ENCODE measurements around the gene PTPRN. TPM values are rescaled to one million over a fixed set of nuclear protein-coding genes. Genes with fewer than 3 reads are reported as not detected.

PTPRN gene
- total RNA-seq, 1 donor from 2014 or later, result not detected

- peaks cover 26 to 36% (median 27%) of the 10 kb centered on the region in 3 donors for H3K27me3 ChIP-seq (ENCODE audit: control insufficient read depth in 3 of 3, insufficient read depth in 3 of 3, low read length in 3 of 3)
- H3K9me3 ChIP-seq (ENCODE audit: control insufficient read depth in 3 of 3, low read length in 3 of 3), result no peaks in the 10 kb centered on the region
- no peaks in the 10 kb centered on the region for H3K4me1 ChIP-seq (ENCODE audit: control insufficient read depth in 3 of 3, insufficient read depth in 3 of 3, low read length in 3 of 3)
- no peak overlapping the region for H3K4me3 ChIP-seq (ENCODE audit: low read length in 3 of 3)
- H3K36me3 ChIP-seq (ENCODE audit: control insufficient read depth in 3 of 3, insufficient read depth in 3 of 3, low read length in 3 of 3), result no peaks in the 10 kb centered on the region
- no peak overlapping the region for H3K27ac ChIP-seq (ENCODE audit: low read depth, low read length)
- H3K9ac ChIP-seq (ENCODE audit: low read depth in 1 of 3, low read length in 3 of 3), result no peak overlapping the region
Measured at GRCh38 chr2:219335373-219335786, 26.2 kb upstream of the PTPRN start.

- Histone ChIP-seq H3K36me3 (ENCODE audit: control insufficient read depth in 3 of 3, insufficient read depth in 3 of 3, low read length in 3 of 3) (no peaks in the 10 kb centered on the region), H3K27me3 (ENCODE audit: control insufficient read depth in 3 of 3, insufficient read depth in 3 of 3, low read length in 3 of 3) (peaks cover 27 to 40% (median 36%) of the 10 kb centered on the region in 3 donors), H3K9me3 (ENCODE audit: control insufficient read depth in 3 of 3, low read length in 3 of 3) (no peaks in the 10 kb centered on the region), H3K4me3 (ENCODE audit: low read length in 3 of 3) (no peak overlapping the region), H3K27ac (ENCODE audit: low read depth, low read length) (no peak overlapping the region), H3K4me1 (ENCODE audit: control insufficient read depth in 3 of 3, insufficient read depth in 3 of 3, low read length in 3 of 3) (no peaks in the 10 kb centered on the region), H3K9ac (ENCODE audit: low read depth in 1 of 3, low read length in 3 of 3) (no peak overlapping the region)
Measured at GRCh38 chr2:219334076-219334475, 24.9 kb upstream of the PTPRN start.

GRCh38 chr2:219332542-219332941 lies 23.3 kb upstream of the PTPRN start, which contains the start of gene RESP18:
TSS of gene RESP18 (minus strand) at chr2:219332744.
- Histone ChIP-seq H3K27ac (ENCODE audit: low read depth, low read length) (no peak within 1 kb of the TSS), H3K27me3 (ENCODE audit: control insufficient read depth in 3 of 3, insufficient read depth in 3 of 3, low read length in 3 of 3) (peaks cover 34 to 46% (median 39%) of the 10 kb centered on the region in 3 donors), H3K9ac (ENCODE audit: low read depth in 1 of 3, low read length in 3 of 3) (no peak within 1 kb of the TSS), H3K9me3 (ENCODE audit: control insufficient read depth in 3 of 3, low read length in 3 of 3) (no peaks in the 10 kb centered on the region), H3K36me3 (ENCODE audit: control insufficient read depth in 3 of 3, insufficient read depth in 3 of 3, low read length in 3 of 3) (no peaks in the 10 kb centered on the region), H3K4me1 (ENCODE audit: control insufficient read depth in 3 of 3, insufficient read depth in 3 of 3, low read length in 3 of 3) (no peaks in the 10 kb centered on the region), H3K4me3 (ENCODE audit: low read length in 3 of 3) (no peak within 1 kb of the TSS)

- Histone ChIP-seq H3K9ac (ENCODE audit: low read depth in 1 of 3, low read length in 3 of 3) (no peak overlapping the region), H3K27me3 (ENCODE audit: control insufficient read depth in 3 of 3, insufficient read depth in 3 of 3, low read length in 3 of 3) (peaks cover 34 to 47% (median 39%) of the 10 kb centered on the region in 3 donors), H3K4me1 (ENCODE audit: control insufficient read depth in 3 of 3, insufficient read depth in 3 of 3, low read length in 3 of 3) (no peaks in the 10 kb centered on the region), H3K36me3 (ENCODE audit: control insufficient read depth in 3 of 3, insufficient read depth in 3 of 3, low read length in 3 of 3) (no peaks in the 10 kb centered on the region), H3K27ac (ENCODE audit: low read depth, low read length) (no peak overlapping the region), H3K4me3 (ENCODE audit: low read length in 3 of 3) (no peak overlapping the region), H3K9me3 (ENCODE audit: control insufficient read depth in 3 of 3, low read length in 3 of 3) (no peaks in the 10 kb centered on the region)
Measured at GRCh38 chr2:219331560-219332213, 22.5 kb upstream of the PTPRN start.

GRCh38 chr2:219327719-219328118 lies 18.5 kb upstream of the PTPRN start:
- Histone ChIP-seq H3K36me3 (ENCODE audit: control insufficient read depth in 3 of 3, insufficient read depth in 3 of 3, low read length in 3 of 3) (no peaks in the 10 kb centered on the region), H3K27me3 (ENCODE audit: control insufficient read depth in 3 of 3, insufficient read depth in 3 of 3, low read length in 3 of 3) (peaks cover 32 to 43% (median 38%) of the 10 kb centered on the region in 3 donors), H3K4me3 (ENCODE audit: low read length in 3 of 3) (no peak overlapping the region), H3K9ac (ENCODE audit: low read depth in 1 of 3, low read length in 3 of 3) (no peak overlapping the region), H3K9me3 (ENCODE audit: control insufficient read depth in 3 of 3, low read length in 3 of 3) (no peaks in the 10 kb centered on the region), H3K27ac (ENCODE audit: low read depth, low read length) (no peak overlapping the region), H3K4me1 (ENCODE audit: control insufficient read depth in 3 of 3, insufficient read depth in 3 of 3, low read length in 3 of 3) (no peaks in the 10 kb centered on the region)

- no peak overlapping the region for H3K4me3 ChIP-seq (ENCODE audit: low read length in 3 of 3)
- no peak overlapping the region for H3K27ac ChIP-seq (ENCODE audit: low read depth, low read length)
- no peak overlapping the region for H3K9ac ChIP-seq (ENCODE audit: low read depth in 1 of 3, low read length in 3 of 3)
- H3K27me3 ChIP-seq (ENCODE audit: control insufficient read depth in 3 of 3, insufficient read depth in 3 of 3, low read length in 3 of 3), result peaks cover 13 to 24% (median 24%) of the 10 kb centered on the region in 3 donors
- H3K9me3 ChIP-seq (ENCODE audit: control insufficient read depth in 3 of 3, low read length in 3 of 3), result no peaks in the 10 kb centered on the region
- no peaks in the 10 kb centered on the region for H3K4me1 ChIP-seq (ENCODE audit: control insufficient read depth in 3 of 3, insufficient read depth in 3 of 3, low read length in 3 of 3)
- H3K36me3 ChIP-seq (ENCODE audit: control insufficient read depth in 3 of 3, insufficient read depth in 3 of 3, low read length in 3 of 3), result no peaks in the 10 kb centered on the region
Measured at GRCh38 chr2:219325657-219326315, 16.6 kb upstream of the PTPRN start.

- Histone ChIP-seq H3K4me3 (ENCODE audit: low read length in 3 of 3) (no peak overlapping the region), H3K27me3 (ENCODE audit: control insufficient read depth in 3 of 3, insufficient read depth in 3 of 3, low read length in 3 of 3) (peaks cover 11 to 18% (median 18%) of the 10 kb centered on the region in 3 donors), H3K4me1 (ENCODE audit: control insufficient read depth in 3 of 3, insufficient read depth in 3 of 3, low read length in 3 of 3) (no peaks in the 10 kb centered on the region), H3K27ac (ENCODE audit: low read depth, low read length) (no peak overlapping the region), H3K9me3 (ENCODE audit: control insufficient read depth in 3 of 3, low read length in 3 of 3) (no peaks in the 10 kb centered on the region), H3K9ac (ENCODE audit: low read depth in 1 of 3, low read length in 3 of 3) (no peak overlapping the region), H3K36me3 (ENCODE audit: control insufficient read depth in 3 of 3, insufficient read depth in 3 of 3, low read length in 3 of 3) (no peaks in the 10 kb centered on the region)
Measured at GRCh38 chr2:219325136-219325535, 15.9 kb upstream of the PTPRN start.

- H3K9ac ChIP-seq (ENCODE audit: low read depth in 1 of 3, low read length in 3 of 3), result no peak overlapping the region
- no peak overlapping the region for H3K4me3 ChIP-seq (ENCODE audit: low read length in 3 of 3)
- H3K27ac ChIP-seq (ENCODE audit: low read depth, low read length), result no peak overlapping the region
- H3K4me1 ChIP-seq (ENCODE audit: control insufficient read depth in 3 of 3, insufficient read depth in 3 of 3, low read length in 3 of 3), result no peaks in the 10 kb centered on the region
- H3K9me3 ChIP-seq (ENCODE audit: control insufficient read depth in 3 of 3, low read length in 3 of 3), result no peaks in the 10 kb centered on the region
- no peaks in the 10 kb centered on the region for H3K36me3 ChIP-seq (ENCODE audit: control insufficient read depth in 3 of 3, insufficient read depth in 3 of 3, low read length in 3 of 3)
- H3K27me3 ChIP-seq (ENCODE audit: control insufficient read depth in 3 of 3, insufficient read depth in 3 of 3, low read length in 3 of 3), result peaks cover 7 to 17% (median 8%) of the 10 kb centered on the region in 3 donors
Measured at GRCh38 chr2:219323434-219323833, 14.2 kb upstream of the PTPRN start.

GRCh38 chr2:219314804-219315468 lies 5.7 kb upstream of the PTPRN start:
- no peak overlapping the region for H3K9ac ChIP-seq (ENCODE audit: low read depth in 1 of 3, low read length in 3 of 3)
- no peak overlapping the region for H3K4me3 ChIP-seq (ENCODE audit: low read length in 3 of 3)
- H3K9me3 ChIP-seq (ENCODE audit: control insufficient read depth in 3 of 3, low read length in 3 of 3), result no peaks in the 10 kb centered on the region
- H3K27ac ChIP-seq (ENCODE audit: low read depth, low read length), result no peak overlapping the region
- H3K36me3 ChIP-seq (ENCODE audit: control insufficient read depth in 3 of 3, insufficient read depth in 3 of 3, low read length in 3 of 3), result no peaks in the 10 kb centered on the region
- H3K27me3 ChIP-seq (ENCODE audit: control insufficient read depth in 3 of 3, insufficient read depth in 3 of 3, low read length in 3 of 3), result peaks cover 6 to 9% (median 8%) of the 10 kb centered on the region in 3 donors
- H3K4me1 ChIP-seq (ENCODE audit: control insufficient read depth in 3 of 3, insufficient read depth in 3 of 3, low read length in 3 of 3), result no peaks in the 10 kb centered on the region

Measured in skeletal muscle tissue (tissue), 4 donors.